NCI-H345 treated with DMSO at 0.1 percent for 48 hours (cell line): Measurements from ENCODE around the gene GRXCR2.
"Not testable (repeated sequence)": the region's sequence is repeated elsewhere in the genome, so short reads cannot be mapped to it uniquely, and the experiment has no call there.

Experiments
- DNase-seq: peaks from one replicate; lab custom pipeline; 2025; ENCODE audit not compliant: unreplicated experiment; lab: John Stamatoyannopoulos, UW

Gene GRXCR2

GRCh38 chr5:145872914-145873313 is at the start of gene GRXCR2:
TSS of gene GRXCR2 (minus strand) at chr5:145873014. CDS start at chr5:145872968, 46 bp downstream.
- DNase-seq: no peak

- DNase-seq: no peak
These were observed 49.2 kb upstream of the GRXCR2 start for GRCh38 chr5:145922059-145922458.

- DNase-seq: no peak
These were observed 48.4 kb upstream of the GRXCR2 start for GRCh38 chr5:145921211-145921610.

GRCh38 chr5:145920542-145921210 is 47.9 kb upstream of the GRXCR2 start:
- DNase-seq: no peak

GRCh38 chr5:145919413-145919812 is 46.6 kb upstream of the GRXCR2 start:
- no peak for DNase-seq

- DNase-seq: no peak
These were observed 45.6 kb upstream of the GRXCR2 start for GRCh38 chr5:145918397-145918796.

- DNase-seq: no peak
These were observed 44.5 kb upstream of the GRXCR2 start for GRCh38 chr5:145917288-145917687.

GRCh38 chr5:145915970-145916638 is 43.3 kb upstream of the GRXCR2 start:
- DNase-seq: no peak

GRCh38 chr5:145913701-145914100 is 40.9 kb upstream of the GRXCR2 start:
- DNase-seq: no peak

GRCh38 chr5:145912594-145912993 is 39.8 kb upstream of the GRXCR2 start:
- DNase-seq: no peak

GRCh38 chr5:145912019-145912418 is 39.2 kb upstream of the GRXCR2 start:
- DNase-seq: no peak

GRCh38 chr5:145911164-145911563 is 38.4 kb upstream of the GRXCR2 start:
- no peak for DNase-seq

- no peak for DNase-seq
These were observed 35.6 kb upstream of the GRXCR2 start for GRCh38 chr5:145908206-145908960.

- DNase-seq: no peak
These were observed 33.6 kb upstream of the GRXCR2 start for GRCh38 chr5:145906401-145906800.

GRCh38 chr5:145904743-145905142 is 31.9 kb upstream of the GRXCR2 start:
- no peak for DNase-seq

- no peak for DNase-seq
These were observed 31.1 kb upstream of the GRXCR2 start for GRCh38 chr5:145903867-145904266.

- no peak for DNase-seq
These were observed 30.3 kb upstream of the GRXCR2 start for GRCh38 chr5:145903113-145903512.

- DNase-seq: no peak
These were observed 29.6 kb upstream of the GRXCR2 start for GRCh38 chr5:145902421-145902820.

GRCh38 chr5:145898171-145898570 is 25.4 kb upstream of the GRXCR2 start:
- no peak for DNase-seq

- not testable (repeated sequence) for DNase-seq
These were observed 18.6 kb upstream of the GRXCR2 start for GRCh38 chr5:145891378-145891777.

GRCh38 chr5:145889611-145890010 is 16.8 kb upstream of the GRXCR2 start:
- DNase-seq: no peak

- DNase-seq: no peak
These were observed 15.3 kb upstream of the GRXCR2 start for GRCh38 chr5:145887976-145888574.
